LoVo (cell line): ENCODE data around the gene DNAJC3.
"Not testable (repeated sequence)": the region's sequence is repeated elsewhere in the genome, so short reads cannot be mapped to it uniquely, and the experiment has no call there.

Experiments
- DNase-seq: peaks from one replicate; pipeline ENCODE4 v3.0.0-alpha.2; 2016; ENCODE audit warnings: low spot score

The DNAJC3 gene

GRCh38 chr13:95671597-95671996, 5.3 kb upstream of the DNAJC3 start:
- no peak for DNase-seq

GRCh38 chr13:95676105-95676761, 706 bp upstream of the DNAJC3 start:
- DNase-seq: peak; percentile 41

GRCh38 chr13:95677564-95678266, 776 bp downstream of the DNAJC3 start:
- peak; percentile 2 for DNase-seq

GRCh38 chr13:95678967-95679366, 2.0 kb downstream of the DNAJC3 start:
- DNase-seq: no peak

GRCh38 chr13:95679722-95680121, 2.8 kb downstream of the DNAJC3 start:
- DNase-seq: no peak

- no peak for DNase-seq
Observed at GRCh38 chr13:95684418-95684817, 7.5 kb downstream of the DNAJC3 start.

GRCh38 chr13:95684960-95685359, 8.0 kb downstream of the DNAJC3 start:
- DNase-seq: not testable (repeated sequence)

GRCh38 chr13:95689582-95689926, 12.6 kb downstream of the DNAJC3 start:
- no peak for DNase-seq

- not testable (repeated sequence) for DNase-seq
Observed at GRCh38 chr13:95690986-95691385, 14.0 kb downstream of the DNAJC3 start.

- no peak for DNase-seq
Observed at GRCh38 chr13:95697052-95697680, 20.2 kb downstream of the DNAJC3 start.

GRCh38 chr13:95698047-95698749, 21.3 kb downstream of the DNAJC3 start:
- no peak for DNase-seq

GRCh38 chr13:95703576-95703975, 26.6 kb downstream of the DNAJC3 start:
- no peak for DNase-seq

GRCh38 chr13:95704510-95704909, 27.6 kb downstream of the DNAJC3 start:
- no peak for DNase-seq

- DNase-seq: no peak
Observed at GRCh38 chr13:95706356-95706755, 29.4 kb downstream of the DNAJC3 start.

- no peak for DNase-seq
Observed at GRCh38 chr13:95707035-95707434, 30.1 kb downstream of the DNAJC3 start.

GRCh38 chr13:95707442-95708390, 30.8 kb downstream of the DNAJC3 start:
- DNase-seq: no peak

- no peak for DNase-seq
Observed at GRCh38 chr13:95708391-95708774, 31.4 kb downstream of the DNAJC3 start.

GRCh38 chr13:95708811-95709500, 32.0 kb downstream of the DNAJC3 start:
- DNase-seq: no peak

- DNase-seq: no peak
Observed at GRCh38 chr13:95710313-95710712, 33.4 kb downstream of the DNAJC3 start.

GRCh38 chr13:95712846-95713245, 35.9 kb downstream of the DNAJC3 start:
- DNase-seq: not testable (repeated sequence)

- DNase-seq: no peak
Observed at GRCh38 chr13:95713651-95714050, 36.7 kb downstream of the DNAJC3 start.
